ENCODE data around the gene ROCK2. TPM values are rescaled to one million over a fixed set of nuclear protein-coding genes. Genes with fewer than 3 reads are reported as not detected.
"Not testable (repeated sequence)": the region's sequence is repeated elsewhere in the genome, so short reads cannot be mapped to it uniquely, and the experiment has no call there.

ROCK2 gene
- total and polyA plus RNA-seq, 4 experiments from 2014 or later: 4.0 to 26.7 (median 21.6) TPM

DNA sequence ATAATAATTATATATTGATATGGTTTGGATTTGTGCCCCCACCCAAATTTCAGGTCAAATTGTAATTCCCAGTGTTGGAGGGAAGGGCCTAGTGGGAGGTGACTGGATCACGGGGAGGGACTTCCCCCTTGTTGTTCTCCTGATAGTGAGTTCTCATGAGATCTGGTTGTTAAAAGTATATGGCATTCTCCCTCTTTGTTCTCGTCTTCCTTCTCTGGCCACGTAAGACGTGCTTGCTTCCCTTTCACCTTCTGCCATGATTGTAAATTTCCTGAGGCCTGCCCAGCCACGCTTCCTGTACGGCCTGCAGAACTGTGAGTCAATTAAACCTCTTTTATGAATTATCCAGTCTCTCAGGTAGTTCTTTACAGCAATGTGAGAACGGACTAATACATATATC is 88.3 kb downstream of the ROCK2 start:
- no peak overlapping the region for H3K4me3 Mint-ChIP-seq

DNA sequence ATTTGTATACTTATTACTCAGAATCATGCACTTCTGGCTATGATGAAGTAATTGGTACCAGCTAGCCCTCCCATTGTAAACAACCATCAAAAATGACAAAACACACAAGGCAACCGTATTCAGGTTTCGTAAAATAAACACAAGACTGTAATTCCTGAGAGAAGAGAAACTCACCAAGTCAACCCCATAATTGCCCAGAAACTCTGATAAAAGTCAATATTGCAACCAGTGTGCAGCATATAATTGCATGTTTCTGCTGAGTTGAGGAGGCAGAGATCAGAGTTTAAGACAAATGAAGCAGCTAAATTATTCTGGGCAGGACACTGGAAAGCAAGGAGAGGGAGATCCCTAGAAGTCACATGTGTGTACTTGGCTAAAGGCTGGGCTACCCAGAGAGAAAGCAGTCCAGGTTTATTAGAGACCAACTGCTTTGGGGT is 90.3 kb downstream of the ROCK2 start:
- Histone ChIP-seq H3K9me3 (ENCODE audit: control insufficient read depth in 1 of 2, low read length in 2 of 2) (no peaks in the 10 kb centered on the region), H3K4me1 (ENCODE audit: insufficient read depth, low read length) (no peaks in the 10 kb centered on the region), H3K36me3 (ENCODE audit: insufficient read depth, low read length) (no peaks in the 10 kb centered on the region), H3K27ac (ENCODE audit: low read depth, low read length) (no peak overlapping the region), H3K4me3 (ENCODE audit: low read length in 2 of 2) (no peak overlapping the region), H3K27me3 (ENCODE audit: insufficient read depth, low read length) (no peaks in the 10 kb centered on the region)
- H3K27ac Mint-ChIP-seq: peak overlapping the region in 1 of 7 donors; percentile 10
- no peak overlapping the region for H3K4me3 Mint-ChIP-seq
- peaks cover 22 to 34% of the 10 kb centered on the region in 2 donors for H3K36me3 Mint-ChIP-seq
- H3K27me3 Mint-ChIP-seq: no peaks in the 10 kb centered on the region
- H3K4me1 Mint-ChIP-seq: peaks cover 0 to 24% (median 14%) of the 10 kb centered on the region in 4 donors
- CTCF ChIA-PET (ENCODE audit: partially characterized antibody): no interaction called here
- intact Hi-C loops (cut with micrococcal nuclease): no loop called here
- DNase-seq: no peak
- POLR2A ChIA-PET (ENCODE audit: partially characterized antibody): no interaction called here
- peaks cover 0 to 4% (median 0%) of the 10 kb centered on the region in 8 donors for H3K9me3 Mint-ChIP-seq

More for the DNA sequence above, 88.3 kb downstream of the ROCK2 start:
- Mint-ChIP-seq H3K9me3 (peaks cover 0 to 4% (median 0%) of the 10 kb centered on the region in 8 donors), H3K4me1 (peaks cover 0 to 17% (median 10%) of the 10 kb centered on the region in 4 donors), H3K27me3 (no peaks in the 10 kb centered on the region), H3K27ac (peak overlapping the region in 1 of 7 donors; percentile 32), H3K36me3 (peaks cover 19 to 34% of the 10 kb centered on the region in 2 donors)
- Histone ChIP-seq H3K4me1 (ENCODE audit: insufficient read depth, low read length) (no peaks in the 10 kb centered on the region), H3K27ac (ENCODE audit: low read depth, low read length) (no peak overlapping the region), H3K4me3 (ENCODE audit: low read length in 2 of 2) (no peak overlapping the region), H3K27me3 (ENCODE audit: insufficient read depth, low read length) (no peaks in the 10 kb centered on the region), H3K36me3 (ENCODE audit: insufficient read depth, low read length) (no peaks in the 10 kb centered on the region), H3K9me3 (ENCODE audit: control insufficient read depth in 1 of 2, low read length in 2 of 2) (no peaks in the 10 kb centered on the region)
- no peak for DNase-seq
- CTCF ChIA-PET (ENCODE audit: partially characterized antibody): no interaction called here
- POLR2A ChIA-PET (ENCODE audit: partially characterized antibody): no interaction called here
- intact Hi-C loops (cut with micrococcal nuclease): no loop called here

DNA sequence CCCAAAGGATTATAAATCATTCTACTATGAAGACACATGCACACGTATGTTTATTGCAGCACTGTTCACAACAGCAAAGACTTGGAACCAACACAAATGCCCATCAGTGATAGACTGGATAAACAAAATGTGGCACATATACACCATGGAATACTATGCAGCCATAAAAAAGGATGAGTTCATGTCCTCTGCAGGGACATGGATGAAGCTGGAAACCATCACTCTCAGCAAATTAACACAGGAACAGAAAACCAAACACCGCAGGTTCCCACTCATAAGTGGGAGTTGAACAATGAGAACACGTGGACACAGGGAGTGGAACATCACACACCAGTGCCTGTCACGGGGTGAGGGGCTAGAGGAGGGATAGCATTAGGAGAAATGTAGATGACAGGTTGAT is 92.0 kb downstream of the ROCK2 start:
- H3K4me3 Mint-ChIP-seq; H3K36me3 ChIP-seq (ENCODE audit: insufficient read depth, low read length); POLR2A ChIA-PET (ENCODE audit: partially characterized antibody); H3K4me3 ChIP-seq (ENCODE audit: low read length in 2 of 2); H3K27ac Mint-ChIP-seq; H3K27ac ChIP-seq (ENCODE audit: low read depth, low read length); H3K9me3 Mint-ChIP-seq; H3K9me3 ChIP-seq (ENCODE audit: control insufficient read depth in 1 of 2, low read length in 2 of 2); intact Hi-C loops (cut with micrococcal nuclease); H3K27me3 ChIP-seq (ENCODE audit: insufficient read depth, low read length); CTCF ChIA-PET (ENCODE audit: partially characterized antibody); DNase-seq; H3K4me1 ChIP-seq (ENCODE audit: insufficient read depth, low read length); H3K27me3 Mint-ChIP-seq: not testable (repeated sequence)
- H3K4me1 Mint-ChIP-seq: peaks cover 0 to 19% (median 14%) of the 10 kb centered on the region in 4 donors
- H3K36me3 Mint-ChIP-seq: peaks cover 22 to 30% of the 10 kb centered on the region in 2 donors

DNA sequence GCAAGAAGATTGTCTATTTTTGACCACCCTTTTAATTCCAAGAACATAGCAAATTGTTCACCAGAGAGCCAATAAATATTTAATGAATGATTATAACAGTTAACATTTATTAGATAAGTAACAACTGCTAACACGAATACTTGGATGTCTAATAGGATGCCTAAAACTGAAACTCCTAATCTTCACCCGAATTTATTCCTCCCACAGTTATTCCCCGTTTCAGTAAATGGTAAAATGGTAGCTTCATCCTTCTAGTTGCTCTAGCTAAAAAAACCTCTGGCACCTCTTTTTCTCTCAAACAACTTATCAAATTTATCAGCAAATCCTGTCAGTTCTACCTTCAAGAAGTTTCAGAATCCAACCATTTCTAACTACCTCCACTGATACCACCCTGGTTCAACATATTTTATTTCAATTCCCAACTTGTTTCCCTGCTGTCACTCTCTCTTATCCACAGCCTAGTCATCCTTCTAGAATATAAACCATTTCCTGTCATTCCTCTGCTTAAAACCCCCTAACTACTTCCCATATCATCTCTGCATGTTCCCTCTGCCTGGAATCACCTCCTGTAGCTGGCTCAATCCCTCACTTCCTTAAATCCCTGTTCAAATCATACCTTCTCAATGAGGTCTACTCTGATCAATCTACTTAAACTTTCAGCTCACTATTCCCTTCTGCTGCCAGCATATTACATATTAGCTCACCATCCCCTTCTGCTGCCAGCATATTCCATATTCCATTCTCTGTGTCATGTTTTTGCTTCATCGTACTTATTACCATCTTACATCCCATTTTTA is 93.8 kb downstream of the ROCK2 start:
- no peaks in the 10 kb centered on the region for H3K9me3 ChIP-seq (ENCODE audit: control insufficient read depth in 1 of 2, low read length in 2 of 2)
- no peak overlapping the region for H3K4me3 ChIP-seq (ENCODE audit: low read length in 2 of 2)
- no peak for DNase-seq
- Mint-ChIP-seq H3K4me3 (no peak overlapping the region), H3K27me3 (no peaks in the 10 kb centered on the region), H3K27ac (peak overlapping the region in 3 of 7 donors; percentile 8 to 50 (median 13)), H3K4me1 (peaks cover 0 to 22% (median 15%) of the 10 kb centered on the region in 4 donors), H3K9me3 (peaks cover 0 to 4% (median 0%) of the 10 kb centered on the region in 8 donors), H3K36me3 (peaks cover 22 to 23% of the 10 kb centered on the region in 2 donors)
- intact Hi-C loops (cut with micrococcal nuclease): no loop called here
- no peaks in the 10 kb centered on the region for H3K4me1 ChIP-seq (ENCODE audit: insufficient read depth, low read length)
- H3K27me3 ChIP-seq (ENCODE audit: insufficient read depth, low read length): no peaks in the 10 kb centered on the region
- H3K36me3 ChIP-seq (ENCODE audit: insufficient read depth, low read length): no peaks in the 10 kb centered on the region
- no peak overlapping the region for H3K27ac ChIP-seq (ENCODE audit: low read depth, low read length)
- POLR2A ChIA-PET (ENCODE audit: partially characterized antibody): no interaction called here
- CTCF ChIA-PET (ENCODE audit: partially characterized antibody): no interaction called here

DNA sequence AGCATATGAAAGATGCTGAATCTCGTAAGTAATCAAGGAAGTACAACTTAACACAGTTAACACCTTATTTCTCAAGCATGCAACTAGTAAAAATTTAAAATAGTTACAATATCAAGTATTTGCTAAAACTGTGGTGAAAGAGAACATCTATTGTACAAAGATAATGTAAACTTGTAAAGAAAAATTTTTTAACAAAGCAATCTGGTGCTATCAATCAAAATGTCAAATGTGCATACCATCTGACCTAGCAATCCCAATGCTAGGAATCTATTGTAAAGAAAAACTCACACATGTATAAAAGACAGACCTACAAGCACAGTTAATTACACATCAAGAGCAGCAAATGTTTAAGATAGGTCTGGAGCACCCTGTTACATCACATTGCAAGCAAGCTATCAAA is 99.1 kb downstream of the ROCK2 start:
- no peaks in the 10 kb centered on the region for H3K9me3 ChIP-seq (ENCODE audit: control insufficient read depth in 1 of 2, low read length in 2 of 2)
- Mint-ChIP-seq H3K36me3 (peaks cover 11 to 25% of the 10 kb centered on the region in 2 donors), H3K9me3 (no peaks in the 10 kb centered on the region), H3K27ac (no peak overlapping the region), H3K27me3 (no peaks in the 10 kb centered on the region), H3K4me3 (no peak overlapping the region), H3K4me1 (peaks cover 0 to 7% (median 5%) of the 10 kb centered on the region in 4 donors)
- H3K27ac ChIP-seq (ENCODE audit: low read depth, low read length): no peak overlapping the region
- no peaks in the 10 kb centered on the region for H3K4me1 ChIP-seq (ENCODE audit: insufficient read depth, low read length)
- H3K27me3 ChIP-seq (ENCODE audit: insufficient read depth, low read length): no peaks in the 10 kb centered on the region
- no peak for DNase-seq
- H3K36me3 ChIP-seq (ENCODE audit: insufficient read depth, low read length): no peaks in the 10 kb centered on the region
- POLR2A ChIA-PET (ENCODE audit: partially characterized antibody): no interaction called here
- intact Hi-C loops (cut with micrococcal nuclease): no loop called here
- CTCF ChIA-PET (ENCODE audit: partially characterized antibody): no interaction called here
- no peak overlapping the region for H3K4me3 ChIP-seq (ENCODE audit: low read length in 2 of 2)

DNA sequence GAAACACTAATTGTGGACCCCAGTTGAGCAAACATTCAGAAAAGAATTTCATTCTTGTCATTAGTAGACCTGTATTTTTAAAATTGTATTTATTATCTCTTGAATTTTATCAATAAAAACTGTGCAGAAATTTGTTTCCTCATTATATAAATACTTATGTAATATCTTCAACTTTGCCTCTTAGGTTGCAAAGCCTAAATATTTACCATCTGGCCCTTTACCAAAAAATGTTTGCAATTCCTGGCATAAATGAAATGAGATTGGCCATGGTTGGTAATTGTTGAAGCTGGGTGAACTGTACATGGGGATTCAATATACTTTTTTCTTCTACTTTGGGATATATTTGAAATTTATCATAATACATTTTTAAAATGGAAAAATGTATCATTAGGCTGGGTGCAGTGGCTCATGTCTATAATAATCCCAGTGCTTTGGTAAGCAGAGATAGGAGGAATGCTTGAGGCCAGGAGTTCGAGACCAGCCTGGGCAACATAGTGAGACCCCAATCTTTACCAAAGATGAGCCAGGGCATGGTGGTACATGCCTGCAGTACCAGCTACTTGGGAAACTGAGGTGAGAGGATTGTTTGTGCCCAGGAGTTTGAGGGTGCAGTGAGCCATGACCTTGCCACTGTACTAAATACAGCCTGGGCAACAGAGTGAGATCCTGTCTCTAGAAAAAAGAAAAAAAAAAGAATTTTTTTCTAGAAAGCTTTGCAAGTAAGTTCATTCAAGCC is 100.2 kb downstream of the ROCK2 start:
- H3K36me3 ChIP-seq (ENCODE audit: insufficient read depth, low read length): no peaks in the 10 kb centered on the region
- no peaks in the 10 kb centered on the region for H3K4me1 ChIP-seq (ENCODE audit: insufficient read depth, low read length)
- H3K9me3 Mint-ChIP-seq: no peaks in the 10 kb centered on the region
- intact Hi-C loops (cut with micrococcal nuclease): no loop called here
- no peaks in the 10 kb centered on the region for H3K9me3 ChIP-seq (ENCODE audit: control insufficient read depth in 1 of 2, low read length in 2 of 2)
- H3K27me3 ChIP-seq (ENCODE audit: insufficient read depth, low read length): no peaks in the 10 kb centered on the region
- H3K27ac Mint-ChIP-seq: no peak overlapping the region
- H3K27ac ChIP-seq (ENCODE audit: low read depth, low read length): no peak overlapping the region
- H3K4me1 Mint-ChIP-seq: peaks cover 0 to 7% (median 5%) of the 10 kb centered on the region in 4 donors
- peaks cover 11 to 21% of the 10 kb centered on the region in 2 donors for H3K36me3 Mint-ChIP-seq
- no peaks in the 10 kb centered on the region for H3K27me3 Mint-ChIP-seq
- DNase-seq: no peak
- H3K4me3 Mint-ChIP-seq: no peak overlapping the region
- no peak overlapping the region for H3K4me3 ChIP-seq (ENCODE audit: low read length in 2 of 2)
- ChIA-PET POLR2A (ENCODE audit: partially characterized antibody) (no interaction called here), CTCF (ENCODE audit: partially characterized antibody) (no interaction called here)

DNA sequence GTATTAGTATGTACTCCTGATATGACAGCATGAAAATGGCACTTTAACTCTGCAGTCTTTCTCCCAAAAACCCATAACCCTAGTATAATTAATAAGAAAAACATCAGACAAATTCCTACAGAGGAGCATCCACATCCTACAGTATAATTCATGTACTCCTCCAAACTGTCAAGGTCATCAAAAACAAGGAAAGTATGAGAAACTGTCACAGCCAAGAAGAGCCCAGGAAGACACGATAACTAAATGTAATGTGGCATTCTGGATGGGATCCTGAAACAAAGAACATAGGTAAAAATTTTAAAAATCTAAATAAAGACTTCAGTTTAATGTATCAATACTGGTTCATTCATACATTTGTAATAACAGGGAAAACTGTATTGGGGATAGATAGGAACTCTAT is 100.9 kb downstream of the ROCK2 start:
- H3K9me3 ChIP-seq (ENCODE audit: control insufficient read depth in 1 of 2, low read length in 2 of 2): no peaks in the 10 kb centered on the region
- POLR2A ChIA-PET (ENCODE audit: partially characterized antibody): no interaction called here
- no peak overlapping the region for H3K27ac Mint-ChIP-seq

More for the DNA sequence above, 100.9 kb downstream of the ROCK2 start:
- Histone ChIP-seq H3K27ac (ENCODE audit: low read depth, low read length) (no peak overlapping the region), H3K27me3 (ENCODE audit: insufficient read depth, low read length) (no peaks in the 10 kb centered on the region), H3K36me3 (ENCODE audit: insufficient read depth, low read length) (no peaks in the 10 kb centered on the region), H3K4me3 (ENCODE audit: low read length in 2 of 2) (no peak overlapping the region), H3K4me1 (ENCODE audit: insufficient read depth, low read length) (no peaks in the 10 kb centered on the region)
- Mint-ChIP-seq H3K36me3 (peaks cover 11 to 20% of the 10 kb centered on the region in 2 donors), H3K4me3 (no peak overlapping the region), H3K4me1 (peaks cover 0 to 7% (median 5%) of the 10 kb centered on the region in 4 donors), H3K27me3 (no peaks in the 10 kb centered on the region), H3K9me3 (no peaks in the 10 kb centered on the region)
- CTCF ChIA-PET (ENCODE audit: partially characterized antibody): no interaction called here
- no peak for DNase-seq
- intact Hi-C loops (cut with micrococcal nuclease): no loop called here

Measured in CD4-positive, alpha-beta memory T cell (primary cell).